Right lobe of liver (tissue), 6 donors: ENCODE data around the gene CAMK2D. TPM values are rescaled to one million over a fixed set of nuclear protein-coding genes. Genes with fewer than 3 reads are reported as not detected.

Experiments
- ATAC-seq, 4 donors: fragments of 200-7000 bp; cut with Tn5 transposase; one replicate each; pipeline ENCODE4 v1.9.1; 2020; ENCODE audit warnings: mild to moderate bottlenecking in 4 of 4, moderate library complexity in 4 of 4
- DNase-seq, 3 donors: peaks; one replicate each; pipeline ENCODE4 v3.0.0-alpha.2; 2020
- H3K27ac ChIP-seq, 3 donors: fragments of 200-600 bp; one replicate each; pipeline ENCODE4 v1.8.0; 2022
- H3K27me3 ChIP-seq, 2 donors: fragments of 200-600 bp; one replicate each; pipeline ENCODE4 v1.8.0; 2022
- H3K36me3 ChIP-seq, 4 donors: fragments of 200-600 bp; sonication (generic) in 1 of 4; one replicate each; pipeline versions ENCODE4 v1.5.1 to v1.8.0; 2017 to 2022; ENCODE audit warnings: control low read depth in 1 of 4
- H3K4me1 ChIP-seq, 4 donors: fragments of 200-600 bp; sonication (generic) in 1 of 4; one replicate each; pipeline versions ENCODE4 v1.5.1 to v1.8.0; 2017 to 2022; ENCODE audit warnings: control low read depth in 1 of 4
- H3K4me3 ChIP-seq, 3 donors: fragments of 200-600 bp; one replicate each; pipeline ENCODE4 v1.8.0; 2022
- H3K9me3 ChIP-seq, 4 donors: fragments of 200-600 bp; sonication (generic) in 1 of 4; one replicate each; pipeline versions ENCODE4 v1.5.1 to v1.8.0; 2017 to 2022; ENCODE audit warnings: control low read depth in 1 of 4
- POLR2A ChIP-seq: fragments of 450-650 bp; IDR thresholded peaks from one replicate; pipeline ENCODE4 v1.6.1; 2017; ENCODE audit warnings: antibody characterized with exemption, mild to moderate bottlenecking
- WGBS: methylation state at CpG from one replicate; pipeline ENCODE4 v1.1.6; 2018; ENCODE audit warnings: low coverage, low lambda C conversion rate; ENCODE audit not compliant: insufficient coverage; ENCODE audit errors: missing lambda C conversion rate; 5-methylcytosine and 5-hydroxymethylcytosine counted together
- intact Hi-C, 2 donors: fragments of 100-400 bp; cut with DNase I; formaldehyde crosslinking; loops; one replicate each; pipeline versions ENCODE4 v1.11.2 to v1.14.1; 2022
- total RNA-seq, 6 experiments: library from RNA; depleted of rRNA in 2 of 6; stranded (reverse); fragments of >200 nt in 2 of 6; fragmentation: NEBNext Ultra II Directional in 3 of 6; extraction: Animal tissue kit (Norgen Biotek cat#: 25700) in 3 of 6; gene quantifications; one replicate each; pipeline versions ENCODE4 v1.1.0 to v1.2.4, GENCODE V29; 2016 to 2023
- TF ChIP-seq, protein P1 (sequence below), 4 donors: fragments of 200-600 bp in 3 of 4; fragments of 450-650 bp in 1 of 4; IDR thresholded peaks; one replicate each; pipeline versions ENCODE4 v1.5.1 to v1.8.0; 2016 to 2022; ENCODE audit warnings: antibody characterized with exemption in 4 of 4, mild to moderate bottlenecking in 2 of 4
- donor health status: DM: no; HTN: yes; CAD: no.
- donor health status: DM: no; HTN: no; CAD: no.
- donor health status: DM: no; HTN: no; CAD: no.
- donor health status: DM: no; HTN: yes; CAD: no.
- donor health status: DM: no; HTN: yes; CAD: no.

CAMK2D gene
- total RNA-seq, 6 experiments from 2014 or later = 17.0 to 30.6 (median 22.6) TPM

- WGBS = 89% methylated on average over 1 of the region's 1 CpG
- DNase-seq (no peak), ATAC-seq (no peak)
- TF ChIP-seq, protein P1, sequence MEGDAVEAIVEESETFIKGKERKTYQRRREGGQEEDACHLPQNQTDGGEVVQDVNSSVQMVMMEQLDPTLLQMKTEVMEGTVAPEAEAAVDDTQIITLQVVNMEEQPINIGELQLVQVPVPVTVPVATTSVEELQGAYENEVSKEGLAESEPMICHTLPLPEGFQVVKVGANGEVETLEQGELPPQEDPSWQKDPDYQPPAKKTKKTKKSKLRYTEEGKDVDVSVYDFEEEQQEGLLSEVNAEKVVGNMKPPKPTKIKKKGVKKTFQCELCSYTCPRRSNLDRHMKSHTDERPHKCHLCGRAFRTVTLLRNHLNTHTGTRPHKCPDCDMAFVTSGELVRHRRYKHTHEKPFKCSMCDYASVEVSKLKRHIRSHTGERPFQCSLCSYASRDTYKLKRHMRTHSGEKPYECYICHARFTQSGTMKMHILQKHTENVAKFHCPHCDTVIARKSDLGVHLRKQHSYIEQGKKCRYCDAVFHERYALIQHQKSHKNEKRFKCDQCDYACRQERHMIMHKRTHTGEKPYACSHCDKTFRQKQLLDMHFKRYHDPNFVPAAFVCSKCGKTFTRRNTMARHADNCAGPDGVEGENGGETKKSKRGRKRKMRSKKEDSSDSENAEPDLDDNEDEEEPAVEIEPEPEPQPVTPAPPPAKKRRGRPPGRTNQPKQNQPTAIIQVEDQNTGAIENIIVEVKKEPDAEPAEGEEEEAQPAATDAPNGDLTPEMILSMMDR (IDR thresholded peaks at IDR 0.05) = no peak
- TF ChIP-seq POLR2A = no peak
- Histone ChIP-seq H3K27ac (no peak overlapping the region), H3K9me3 (no peaks in the 10 kb centered on the region), H3K4me1 (peaks cover 0 to 19% (median 0%) of the 10 kb centered on the region in 4 donors), H3K27me3 (no peaks in the 10 kb centered on the region), H3K4me3 (no peak overlapping the region), H3K36me3 (no peaks in the 10 kb centered on the region)
- intact Hi-C loops = no loop called here
Observed at GRCh38 chr4:113579360-113579759, 182.2 kb downstream of the CAMK2D start.

- peak overlapping the region in 1 of 3 donors; percentile 29 for H3K4me3 ChIP-seq
- TF ChIP-seq, protein P1 (IDR thresholded peaks at IDR 0.05) = no peak
- TF ChIP-seq POLR2A = no peak
- H3K27ac ChIP-seq = peak overlapping the region in 1 of 3 donors; percentile 56
- H3K27me3 ChIP-seq = no peaks in the 10 kb centered on the region
- H3K9me3 ChIP-seq = no peaks in the 10 kb centered on the region
- DNase-seq (no peak), ATAC-seq (peak; percentile 41 to 77 (median 49))
- H3K36me3 ChIP-seq = no peaks in the 10 kb centered on the region
- WGBS = 39% methylated on average over 5 of the region's 5 CpGs
- intact Hi-C loops = no loop called here
- peaks cover 0 to 19% (median 0%) of the 10 kb centered on the region in 4 donors for H3K4me1 ChIP-seq
Observed at GRCh38 chr4:113576947-113577678, 184.4 kb downstream of the CAMK2D start.

DNA sequence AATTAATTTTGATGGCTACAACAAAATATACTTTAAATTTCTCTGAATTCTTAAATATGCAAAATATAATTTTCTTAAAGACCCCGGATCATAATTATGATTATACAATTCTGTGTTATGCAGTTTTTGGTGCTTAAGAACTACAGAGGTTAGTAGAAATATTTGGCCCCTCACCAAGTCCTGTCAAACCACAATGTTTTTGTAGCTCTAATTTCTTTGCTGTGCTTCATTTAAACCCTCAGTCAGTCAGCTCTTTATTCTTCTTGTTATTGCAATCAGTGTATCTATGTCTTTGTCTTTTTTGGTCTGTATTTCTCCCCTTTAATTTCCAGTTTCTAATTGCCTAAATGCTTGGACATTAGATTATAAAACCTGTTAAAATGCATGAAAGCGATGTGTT lies 186.1 kb downstream of the CAMK2D start:
- intact Hi-C loops = no loop called here
- Histone ChIP-seq H3K36me3 (no peaks in the 10 kb centered on the region), H3K27ac (peak overlapping the region in 2 of 3 donors; percentile 44 to 56), H3K27me3 (no peaks in the 10 kb centered on the region), H3K4me1 (peaks cover 0 to 19% (median 0%) of the 10 kb centered on the region in 4 donors), H3K9me3 (no peaks in the 10 kb centered on the region), H3K4me3 (no peak overlapping the region)
- no peak for ATAC-seq
- TF ChIP-seq POLR2A = no peak
- TF ChIP-seq, protein P1 (IDR thresholded peaks at IDR 0.05) = no peak
- DNase-seq = no peak
- WGBS = 69% methylated on average over 2 of the region's 2 CpGs

GRCh38 chr4:113574636-113575103 lies 186.9 kb downstream of the CAMK2D start:
- H3K9me3 ChIP-seq = no peaks in the 10 kb centered on the region
- TF ChIP-seq, protein P1 (IDR thresholded peaks at IDR 0.05) = no peak
- TF ChIP-seq POLR2A = no peak
- no peak overlapping the region for H3K4me3 ChIP-seq
- ATAC-seq (peak; percentile 38 to 76 (median 53)), DNase-seq (no peak)
- WGBS = 7% methylated on average over 1 of the region's 1 CpG
- H3K27ac ChIP-seq = peak overlapping the region in 2 of 3 donors; percentile 43 to 44
- intact Hi-C loops = no loop called here
- H3K4me1 ChIP-seq = peaks cover 0 to 19% (median 0%) of the 10 kb centered on the region in 4 donors
- no peaks in the 10 kb centered on the region for H3K27me3 ChIP-seq
- H3K36me3 ChIP-seq = no peaks in the 10 kb centered on the region
